ENCODE measurements around the gene LSAMP.

The LSAMP gene

GRCh38 chr3:116445311-116445841 lies at the start of gene LSAMP:
LSAMP (minus strand) TSS chr3:116445487.
- DNase-seq, result no peak

GRCh38 chr3:116492379-116492778 lies 47.1 kb upstream of the LSAMP start:
- DNase-seq, result no peak

GRCh38 chr3:116483135-116483534 lies 37.8 kb upstream of the LSAMP start:
- no peak for DNase-seq

GRCh38 chr3:116476691-116477090 lies 31.4 kb upstream of the LSAMP start:
- no peak for DNase-seq

- DNase-seq, result no peak
These were observed 29.5 kb upstream of the LSAMP start for GRCh38 chr3:116474801-116475200.

- DNase-seq, result no peak
These were observed 28.9 kb upstream of the LSAMP start for GRCh38 chr3:116474032-116474780.

- DNase-seq, result no peak
These were observed 28.3 kb upstream of the LSAMP start for GRCh38 chr3:116473602-116474001.

- no peak for DNase-seq
These were observed 25.4 kb upstream of the LSAMP start for GRCh38 chr3:116470605-116471197.

- DNase-seq, result no peak
These were observed 24.3 kb upstream of the LSAMP start for GRCh38 chr3:116469546-116469945.

- DNase-seq, result no peak
These were observed 19.1 kb upstream of the LSAMP start for GRCh38 chr3:116464276-116464798.

- DNase-seq, result no peak
These were observed 8.5 kb upstream of the LSAMP start for GRCh38 chr3:116453666-116454346.

- no peak for DNase-seq
These were observed 4.5 kb upstream of the LSAMP start for GRCh38 chr3:116449546-116450350.

- DNase-seq, result no peak
These were observed 703 bp upstream of the LSAMP start for GRCh38 chr3:116445990-116446389.

- no peak for DNase-seq
These were observed 422 bp downstream of the LSAMP start for GRCh38 chr3:116444819-116445310.

- no peak for DNase-seq
These were observed 1.1 kb downstream of the LSAMP start for GRCh38 chr3:116444115-116444747.

GRCh38 chr3:116443191-116443661 lies 2.1 kb downstream of the LSAMP start:
- no peak for DNase-seq

- no peak for DNase-seq
These were observed 2.8 kb downstream of the LSAMP start for GRCh38 chr3:116442331-116443021.

- no peak for DNase-seq
These were observed 3.6 kb downstream of the LSAMP start for GRCh38 chr3:116441652-116442051.

GRCh38 chr3:116440196-116440595 lies 5.1 kb downstream of the LSAMP start:
- DNase-seq, result no peak

- DNase-seq, result no peak
These were observed 11.7 kb downstream of the LSAMP start for GRCh38 chr3:116433552-116433951.

GRCh38 chr3:116432795-116433194 lies 12.5 kb downstream of the LSAMP start:
- DNase-seq, result no peak

Data from hematopoietic multipotent progenitor cell treated with erythropoietin and hydrocortisone succinate and interleukin-3 and kit ligand, for 6 days (in vitro differentiated cells).